ENCODE measurements around the gene FAM136A.
A peak's percentile ranks its signal among the peaks of the same experiment; 100 is the strongest.
"Not testable (repeated sequence)": the region's sequence is repeated elsewhere in the genome, so short reads cannot be mapped to it uniquely, and the experiment has no call there.

FAM136A gene

GRCh38 chr2:70303186-70303585 lies 1.3 kb upstream of the FAM136A start:
- no peak for TF ChIP-seq CTCF (IDR thresholded peaks at IDR 0.05; ENCODE audit: low read depth, low read length, missing control alignments)
- DNase-seq (ENCODE audit: extremely low read depth, low read depth): no peak
- no peak overlapping the region for H3K4me3 ChIP-seq (replicated peaks; ENCODE audit: low read depth, low read length)

- not testable (repeated sequence) for DNase-seq (ENCODE audit: extremely low read depth, low read depth)
- peak overlapping the region; percentile 96 for H3K4me3 ChIP-seq (replicated peaks; ENCODE audit: low read depth, low read length)
Measured at GRCh38 chr2:70302195-70302546, 304 bp upstream of the FAM136A start.

- DNase-seq (ENCODE audit: extremely low read depth, low read depth): no peak
- no peak for TF ChIP-seq CTCF (IDR thresholded peaks at IDR 0.05; ENCODE audit: low read depth, low read length, missing control alignments)
- H3K4me3 ChIP-seq (replicated peaks; ENCODE audit: low read depth, low read length): peak overlapping the region; percentile 96
Measured at GRCh38 chr2:70300771-70301343, 1.0 kb downstream of the FAM136A start.

GRCh38 chr2:70297828-70298227 lies 4.0 kb downstream of the FAM136A start:
- not testable (repeated sequence) for H3K4me3 ChIP-seq (replicated peaks; ENCODE audit: low read depth, low read length); DNase-seq (ENCODE audit: extremely low read depth, low read depth)

- no peak overlapping the region for H3K4me3 ChIP-seq (replicated peaks; ENCODE audit: low read depth, low read length)
- no peak for TF ChIP-seq CTCF (IDR thresholded peaks at IDR 0.05; ENCODE audit: low read depth, low read length, missing control alignments)
- no peak for DNase-seq (ENCODE audit: extremely low read depth, low read depth)
Measured at GRCh38 chr2:70283500-70284191, 18.2 kb downstream of the FAM136A start.

- no peak overlapping the region for H3K4me3 ChIP-seq (replicated peaks; ENCODE audit: low read depth, low read length)
- no peak for DNase-seq (ENCODE audit: extremely low read depth, low read depth)
- no peak for TF ChIP-seq CTCF (IDR thresholded peaks at IDR 0.05; ENCODE audit: low read depth, low read length, missing control alignments)
Measured at GRCh38 chr2:70282439-70282838, 19.4 kb downstream of the FAM136A start.

- TF ChIP-seq CTCF (IDR thresholded peaks at IDR 0.05; ENCODE audit: low read depth, low read length, missing control alignments): no peak
- H3K4me3 ChIP-seq (replicated peaks; ENCODE audit: low read depth, low read length): no peak overlapping the region
Measured at GRCh38 chr2:70280242-70280798, 21.5 kb downstream of the FAM136A start.

GRCh38 chr2:70270323-70270722 lies 31.5 kb downstream of the FAM136A start:
- no peak overlapping the region for H3K4me3 ChIP-seq (replicated peaks; ENCODE audit: low read depth, low read length)
- TF ChIP-seq CTCF (IDR thresholded peaks at IDR 0.05; ENCODE audit: low read depth, low read length, missing control alignments): no peak
- no peak for DNase-seq (ENCODE audit: extremely low read depth, low read depth)

More at GRCh38 chr2:70280242-70280798, 21.5 kb downstream of the FAM136A start:
- DNase-seq (ENCODE audit: extremely low read depth, low read depth): no peak

- DNase-seq (ENCODE audit: extremely low read depth, low read depth); H3K4me3 ChIP-seq (replicated peaks; ENCODE audit: low read depth, low read length): not testable (repeated sequence)
Measured at GRCh38 chr2:70269422-70270302, 32.2 kb downstream of the FAM136A start.

GRCh38 chr2:70266925-70267324 lies 34.9 kb downstream of the FAM136A start:
- not testable (repeated sequence) for H3K4me3 ChIP-seq (replicated peaks; ENCODE audit: low read depth, low read length); DNase-seq (ENCODE audit: extremely low read depth, low read depth)
